NCI-H146 (cell line): ENCODE measurements around the gene CELA1.
"Not testable (repeated sequence)": the region's sequence is repeated elsewhere in the genome, so short reads cannot be mapped to it uniquely, and the experiment has no call there.

Experiments
- DNase-seq: peaks from one replicate; lab custom pipeline; 2025; lab: John Stamatoyannopoulos, UW

The CELA1 gene

DNA sequence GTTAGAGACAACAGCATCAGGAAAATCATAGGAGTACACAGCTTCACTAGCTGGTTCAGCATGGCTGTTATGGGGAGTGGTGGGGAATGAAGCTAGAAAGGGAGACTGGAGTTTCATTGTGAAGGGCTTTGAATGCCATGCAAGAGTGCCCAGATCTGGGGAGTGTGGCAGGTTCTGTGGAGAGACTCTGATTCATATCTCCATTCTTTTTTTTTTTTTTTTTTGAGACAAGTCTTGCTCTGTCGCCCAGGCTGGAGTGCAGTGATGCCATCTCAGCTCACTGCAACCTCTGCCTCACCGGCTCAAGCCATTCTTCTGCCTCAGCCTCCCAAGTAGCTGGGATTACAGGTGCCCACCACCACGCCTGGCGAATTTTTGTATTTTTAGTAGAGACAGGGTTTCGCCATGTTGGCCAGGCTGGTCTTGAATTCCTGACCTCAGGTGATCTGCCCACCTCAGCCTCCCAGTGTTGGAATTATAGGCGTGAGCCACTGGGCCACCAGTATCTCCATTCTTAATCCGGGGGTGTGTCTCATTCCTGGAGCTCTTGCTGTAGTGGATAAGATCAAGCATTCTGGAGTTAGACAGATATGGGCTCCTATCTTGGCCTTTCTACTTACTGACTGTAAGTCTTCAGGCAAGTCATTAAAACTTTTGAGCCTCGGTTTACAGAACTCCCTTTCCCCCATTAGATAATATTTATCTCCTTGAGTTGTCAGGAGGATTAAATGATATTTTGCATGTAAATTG is 28.2 kb downstream of the CELA1 start:
- not testable (repeated sequence) for DNase-seq

DNA sequence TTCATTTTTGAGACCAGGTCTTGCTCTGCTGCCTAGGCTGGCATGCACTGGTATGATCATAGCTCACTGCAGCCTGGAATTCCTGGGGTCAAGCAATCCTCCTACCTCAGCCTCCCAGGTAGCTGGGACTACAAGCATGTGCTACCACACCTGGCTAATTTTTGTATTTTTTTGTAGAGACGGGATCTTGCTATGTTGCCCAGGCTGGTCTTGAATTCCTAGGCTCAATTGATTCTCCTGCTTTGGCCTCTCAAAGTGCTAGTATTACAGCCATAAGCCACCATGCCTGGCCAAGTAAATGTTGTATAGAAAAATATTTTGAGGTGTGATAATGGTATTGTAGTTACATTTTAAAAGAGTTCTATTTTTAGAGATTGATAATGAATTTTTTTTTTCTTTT is 35.1 kb downstream of the CELA1 start:
- no peak for DNase-seq

DNA sequence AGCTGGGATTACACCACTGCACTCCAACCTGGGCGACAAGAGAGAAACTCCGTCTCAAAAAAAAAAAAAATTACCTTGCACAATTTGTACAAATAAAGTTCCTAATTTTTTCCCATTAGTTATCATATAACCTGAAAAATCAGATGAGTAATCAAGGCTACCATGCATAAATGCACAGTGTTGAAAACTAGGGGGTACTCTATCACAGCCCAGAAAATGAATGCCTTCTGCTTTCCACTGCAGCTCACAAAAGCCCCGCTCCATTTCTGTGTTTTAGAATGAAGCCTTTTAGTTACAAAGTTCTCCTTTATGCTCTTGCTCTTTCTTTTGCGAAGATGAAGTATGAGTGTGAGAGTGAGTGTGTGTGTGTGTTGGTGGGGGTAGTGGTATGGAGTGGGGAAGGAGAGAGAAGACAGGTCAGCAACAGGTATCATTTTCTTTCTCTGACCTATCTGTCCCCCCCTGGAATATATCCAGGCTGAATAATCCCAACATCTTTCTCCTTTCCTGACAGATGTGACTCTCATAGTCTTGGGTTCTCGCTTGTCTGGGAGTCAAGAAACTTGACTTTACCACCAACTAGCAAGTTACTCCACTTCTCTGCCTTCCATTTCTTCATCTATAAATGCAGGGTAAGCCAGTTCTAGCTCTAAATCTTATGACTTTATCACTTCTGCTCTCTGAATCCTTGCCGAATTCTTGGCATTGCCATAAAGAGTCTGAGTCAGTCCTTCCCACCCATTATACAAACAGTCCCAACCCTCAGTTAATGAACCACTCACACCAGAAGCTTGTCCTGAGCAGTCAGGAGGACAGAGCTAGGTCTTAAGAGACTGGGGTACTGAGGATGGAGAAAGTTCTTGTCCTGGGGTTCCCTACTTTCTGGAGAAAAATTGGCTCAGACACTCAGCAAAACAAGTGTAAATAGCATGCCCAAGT is 38.6 kb downstream of the CELA1 start:
- DNase-seq, result no peak

DNA sequence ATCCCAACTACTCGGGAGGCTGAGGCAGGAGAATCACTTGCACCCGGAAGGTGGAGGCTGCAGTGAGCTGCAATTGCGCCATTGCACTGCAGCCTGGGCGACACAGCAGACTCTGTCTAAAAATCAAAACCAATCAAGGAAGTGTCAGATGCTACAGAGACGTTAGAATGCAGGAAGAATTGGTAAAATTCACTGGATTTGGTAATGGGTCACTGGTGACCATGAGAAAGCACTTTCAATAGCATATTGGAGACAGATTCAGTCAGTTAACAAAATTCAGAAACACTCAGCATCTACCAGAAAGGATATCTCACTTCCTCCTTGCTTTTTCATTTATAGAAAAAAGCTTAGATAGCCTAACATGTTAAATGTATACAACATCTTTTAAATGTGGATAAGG is 40.0 kb downstream of the CELA1 start:
- no peak for DNase-seq

DNA sequence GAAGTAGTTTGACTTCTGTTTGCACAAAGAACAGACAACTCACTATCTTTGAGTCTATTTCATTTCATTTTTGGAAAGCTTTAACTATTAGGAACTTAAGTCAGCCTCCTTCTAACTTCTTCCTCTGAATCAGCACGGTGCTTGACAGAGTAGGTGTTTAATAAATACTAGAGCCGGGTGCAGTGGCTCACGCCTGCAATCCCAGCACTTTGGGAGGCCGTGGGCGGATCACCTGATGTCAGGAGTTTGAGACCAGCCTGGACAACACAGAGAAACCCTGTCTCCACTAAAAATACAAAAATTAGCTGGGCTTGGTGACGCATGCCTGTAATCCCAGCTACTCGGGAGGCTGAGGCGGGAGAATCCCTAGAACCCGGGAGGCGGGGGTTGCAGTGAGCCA is 45.7 kb downstream of the CELA1 start:
- DNase-seq, result not testable (repeated sequence)

DNA sequence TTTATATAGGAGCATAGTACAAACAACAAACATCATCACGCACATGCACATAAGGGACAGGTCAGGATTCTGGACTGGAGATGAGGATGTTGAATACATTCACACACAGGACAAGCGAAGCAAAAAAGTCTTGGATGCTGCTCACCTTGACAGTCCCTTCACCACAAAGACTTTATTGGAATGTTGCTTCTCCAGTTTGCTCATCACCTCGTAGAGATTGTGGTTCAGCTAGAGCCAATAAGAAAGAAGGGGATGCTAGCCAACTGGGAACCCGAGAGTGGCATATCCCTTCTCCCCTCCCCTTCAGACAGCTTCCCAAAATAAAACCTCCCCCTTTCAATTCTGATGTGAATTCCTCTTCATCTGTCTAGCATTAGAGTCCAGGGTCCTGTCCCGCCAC is 50.8 kb downstream of the CELA1 start:
- no peak for DNase-seq

DNA sequence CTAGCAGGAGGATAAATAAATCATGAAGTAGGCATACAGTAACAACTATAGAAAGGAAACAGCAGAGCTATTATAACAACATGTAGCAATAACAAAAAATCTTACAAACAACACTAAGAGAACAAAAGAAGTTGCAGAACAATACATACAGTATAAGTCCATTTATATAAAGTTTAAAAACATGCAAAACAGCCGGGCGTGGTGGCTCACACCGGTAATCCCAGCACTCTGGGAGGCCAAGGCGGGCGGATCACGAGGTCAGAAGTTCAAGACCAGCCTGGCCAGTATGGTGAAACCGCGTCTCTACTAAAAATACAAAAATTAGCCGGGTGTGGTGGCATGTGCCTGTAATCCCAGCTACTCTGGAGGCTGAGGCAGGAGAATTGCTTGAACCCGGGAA is 52.4 kb downstream of the CELA1 start:
- not testable (repeated sequence) for DNase-seq

DNA sequence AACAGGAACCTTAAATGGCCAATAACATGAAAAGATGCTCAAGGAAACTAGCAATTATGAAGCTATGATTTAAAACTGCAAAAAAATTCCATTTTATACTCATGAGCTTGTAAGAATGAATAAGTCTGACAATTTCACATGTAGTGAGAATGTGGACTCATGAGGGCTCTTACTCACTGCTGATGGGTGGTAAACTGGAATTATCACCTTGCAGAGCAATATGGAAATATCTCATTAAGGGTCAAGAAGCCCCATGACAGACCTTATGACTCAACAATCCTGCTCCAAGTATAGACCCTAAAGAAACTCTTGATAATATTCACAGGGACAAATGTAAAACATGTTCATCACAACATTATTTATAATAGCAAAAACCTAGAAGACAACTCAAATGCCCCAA is 52.8 kb downstream of the CELA1 start:
- no peak for DNase-seq

DNA sequence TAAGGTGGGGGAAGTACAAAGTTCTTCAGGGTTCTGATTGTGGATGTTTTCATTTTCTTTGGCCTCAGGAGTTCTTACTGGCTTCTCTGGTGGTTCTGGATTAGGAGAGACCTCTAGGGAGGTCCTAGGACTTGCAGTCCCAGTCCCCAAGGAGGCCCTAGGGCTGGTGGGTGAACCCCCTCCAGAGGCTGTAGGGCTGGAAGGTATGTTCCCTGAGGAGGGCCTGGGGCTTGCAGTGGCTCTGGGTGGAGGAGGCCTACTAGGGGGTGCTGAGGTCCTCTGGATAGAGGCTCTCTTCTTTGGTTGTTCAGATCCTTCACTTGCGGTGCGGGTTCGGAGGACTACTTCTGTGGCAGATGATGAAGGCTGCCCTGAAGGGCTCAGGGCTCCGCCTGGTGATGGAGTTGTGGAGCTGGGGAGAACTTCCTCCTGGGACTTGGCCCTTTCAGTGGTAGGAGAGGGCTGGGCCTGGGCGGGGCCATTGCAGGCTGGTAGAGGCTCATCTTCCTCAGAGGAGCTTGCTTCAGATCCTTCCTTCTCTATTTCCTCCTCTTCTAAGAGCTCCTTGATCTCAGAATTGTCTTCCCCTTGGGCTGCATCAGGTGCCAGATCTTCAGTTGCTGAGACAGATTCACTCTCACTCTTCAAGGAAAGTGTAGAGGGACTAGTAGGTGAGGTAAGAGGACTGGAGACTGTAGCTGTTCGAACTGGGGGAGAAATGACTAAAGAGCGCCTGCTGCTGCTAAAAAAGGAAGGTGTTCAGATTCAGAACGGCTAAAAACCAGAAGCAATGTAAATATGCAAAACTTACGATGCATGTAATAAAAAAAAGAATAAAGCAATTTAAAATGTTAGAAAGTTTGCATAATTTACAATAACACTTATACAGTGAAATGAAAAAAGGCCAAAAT is 54.6 kb downstream of the CELA1 start:
- not testable (repeated sequence) for DNase-seq

DNA sequence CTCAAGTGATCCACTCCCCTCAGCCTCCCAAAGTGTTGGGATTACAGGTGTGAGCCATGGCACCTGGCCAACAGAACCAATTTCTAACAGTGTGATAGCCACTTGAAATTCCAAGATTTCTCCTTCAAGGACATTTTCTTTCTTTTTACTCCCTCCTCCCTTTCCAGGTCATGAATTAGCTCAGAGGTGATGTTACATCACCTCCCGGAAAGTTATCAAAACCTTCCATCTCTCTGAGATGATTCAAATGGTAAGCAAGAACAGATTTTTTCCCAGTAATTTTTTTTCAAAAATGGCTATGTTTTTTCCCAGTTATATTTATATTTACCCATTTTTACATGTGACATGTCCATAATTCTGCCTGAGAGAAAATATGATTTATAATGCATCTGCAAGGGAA is 60.6 kb downstream of the CELA1 start:
- DNase-seq, result no peak

DNA sequence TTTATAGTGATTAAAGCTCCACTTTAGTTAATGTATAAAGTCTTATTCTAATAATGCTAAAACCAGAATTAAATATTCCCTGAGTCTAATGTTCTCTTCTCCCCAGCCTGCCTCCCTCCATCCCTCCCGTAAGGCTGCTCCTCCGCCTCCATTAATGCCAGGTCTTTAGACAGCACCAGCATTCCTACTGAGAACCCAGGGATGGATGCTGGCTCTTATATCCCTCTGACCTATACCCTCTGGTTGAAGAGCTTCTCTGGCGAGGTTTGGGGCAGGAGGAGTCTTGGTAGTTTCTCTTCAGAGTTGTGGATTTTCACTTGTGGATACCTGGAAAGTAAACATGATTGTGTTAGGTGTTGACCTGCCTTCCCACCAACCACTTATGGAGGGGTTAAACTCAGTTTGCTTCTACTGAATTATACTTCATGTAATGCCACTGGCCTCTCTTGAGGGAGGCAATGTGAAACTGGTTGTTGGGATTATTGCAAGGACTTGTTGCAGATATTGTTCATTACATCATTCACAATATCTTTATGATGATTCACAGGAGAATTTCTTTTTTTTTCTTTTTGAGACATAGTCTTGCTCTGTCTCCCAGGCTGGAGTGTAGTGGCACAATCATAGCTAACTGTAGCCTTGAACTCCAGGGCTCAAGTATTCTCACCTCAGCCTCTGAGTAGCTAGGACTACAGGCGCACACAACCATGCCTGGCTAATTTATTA is 65.1 kb downstream of the CELA1 start:
- DNase-seq, result no peak
